H1 (cell line): ENCODE results near the gene EFHC1.

Experiments
- KDM5A ChIP-seq: fragments of 200-600 bp; IDR thresholded peaks from 2 replicates; pipeline ENCODE4 v1.7.1; 2012; ENCODE audit warnings: mild to moderate bottlenecking, low read length, inconsistent platforms, mixed read lengths
- NRF1 ChIP-seq: IDR thresholded peaks from 2 replicates; pipeline ENCODE4 v1.6.1; 2011; ENCODE audit warnings: mild to moderate bottlenecking, low read depth, low read length, improper control_type of control experiment
- TF ChIP-seq, protein P1 (sequence below), 3 experiments: IDR thresholded peaks; 1 replicate in 2 of 3; 2 replicates in 1 of 3; pipeline versions ENCODE4 v1.5.1 to v1.6.1; 2011; ENCODE audit warnings: low read length in 3 of 3, mild to moderate bottlenecking in 3 of 3, inconsistent platforms in 2 of 3, low read depth in 1 of 3, moderate library complexity in 1 of 3; ENCODE audit not compliant: insufficient read depth in 1 of 3; ENCODE audit errors: control extremely low read depth in 1 of 3

DNA sequence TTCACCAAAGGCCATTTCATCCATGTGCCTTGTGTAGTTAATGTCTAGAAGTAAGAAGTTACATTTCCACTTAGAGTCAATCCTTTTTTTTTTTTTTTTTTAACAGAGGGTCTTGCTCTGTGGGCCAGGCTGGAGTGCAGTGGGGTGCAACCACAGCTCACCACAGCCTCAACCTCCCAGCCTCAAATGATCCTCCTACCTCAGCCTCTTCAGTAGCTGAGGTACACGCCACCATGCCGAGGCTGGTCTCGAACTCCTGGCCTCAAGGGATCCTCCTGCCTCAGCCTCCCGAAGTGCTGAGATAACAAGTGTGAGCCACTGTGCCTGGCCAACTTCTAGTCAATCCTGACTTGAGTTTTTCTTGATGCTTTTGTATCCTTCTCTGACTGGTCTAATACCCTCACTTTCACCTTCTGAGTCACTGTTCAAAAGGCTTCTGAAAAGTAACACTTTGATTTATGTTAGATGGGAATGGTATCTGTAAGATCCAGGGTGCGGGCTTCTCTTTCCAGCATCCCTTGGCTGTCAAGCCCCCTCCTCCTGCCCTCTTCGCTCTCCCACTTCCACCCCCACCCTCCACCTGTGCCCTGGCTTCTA, 134.6 kb downstream of the EFHC1 start:
- TF ChIP-seq, protein P1, sequence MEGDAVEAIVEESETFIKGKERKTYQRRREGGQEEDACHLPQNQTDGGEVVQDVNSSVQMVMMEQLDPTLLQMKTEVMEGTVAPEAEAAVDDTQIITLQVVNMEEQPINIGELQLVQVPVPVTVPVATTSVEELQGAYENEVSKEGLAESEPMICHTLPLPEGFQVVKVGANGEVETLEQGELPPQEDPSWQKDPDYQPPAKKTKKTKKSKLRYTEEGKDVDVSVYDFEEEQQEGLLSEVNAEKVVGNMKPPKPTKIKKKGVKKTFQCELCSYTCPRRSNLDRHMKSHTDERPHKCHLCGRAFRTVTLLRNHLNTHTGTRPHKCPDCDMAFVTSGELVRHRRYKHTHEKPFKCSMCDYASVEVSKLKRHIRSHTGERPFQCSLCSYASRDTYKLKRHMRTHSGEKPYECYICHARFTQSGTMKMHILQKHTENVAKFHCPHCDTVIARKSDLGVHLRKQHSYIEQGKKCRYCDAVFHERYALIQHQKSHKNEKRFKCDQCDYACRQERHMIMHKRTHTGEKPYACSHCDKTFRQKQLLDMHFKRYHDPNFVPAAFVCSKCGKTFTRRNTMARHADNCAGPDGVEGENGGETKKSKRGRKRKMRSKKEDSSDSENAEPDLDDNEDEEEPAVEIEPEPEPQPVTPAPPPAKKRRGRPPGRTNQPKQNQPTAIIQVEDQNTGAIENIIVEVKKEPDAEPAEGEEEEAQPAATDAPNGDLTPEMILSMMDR (IDR thresholded peaks at IDR 0.05; ENCODE audit: control extremely low read depth in 1 of 3, insufficient read depth in 1 of 3, low read depth in 1 of 3, low read length in 3 of 3): no peak
- TF ChIP-seq KDM5A (no peak), NRF1 (no peak)
